PC-9 (cell line): Measurements from ENCODE around the gene DDX42. TPM values are rescaled to one million over a fixed set of nuclear protein-coding genes. Genes with fewer than 3 reads are reported as not detected.

Source experiments
- BruUV-seq: library from RNA; stranded (reverse); fragments of 400-500 nt; replicated peaks from 2 replicates; lab custom pipeline; 2021; lab: Mats Ljungman, UMichigan
- CTCF ChIA-PET: fragments of 300-600 bp; sonication (Branson Sonifier 250); formaldehyde crosslinking; loops from one replicate; lab custom pipeline; 2022; ENCODE audit warnings: antibody characterized with exemption; lab: Charles Lee
- POLR2A ChIA-PET: fragments of 300-600 bp; sonication (Branson Sonifier 250); formaldehyde crosslinking; loops from one replicate; lab custom pipeline; 2022; ENCODE audit warnings: antibody characterized with exemption; ENCODE audit not compliant: unreplicated experiment; lab: Charles Lee
- DNase-seq, 2 experiments: peaks; one replicate each; pipeline versions ENCODE4 v3.0.0 to v3.0.0-alpha.2; 2015 to 2022; ENCODE audit warnings: mixed read lengths in 1 of 2
- H2AFZ ChIP-seq: fragments of 200-600 bp; sonication (generic); 2 replicates; pipeline ENCODE4 v1.8.1; 2017; ENCODE audit warnings: antibody characterized with exemption
- H3F3A ChIP-seq: fragments of 200-600 bp; sonication (generic); 2 replicates; pipeline ENCODE4 v1.8.1; 2017; ENCODE audit warnings: antibody characterized with exemption, mild to moderate bottlenecking, low read depth; ENCODE audit not compliant: insufficient read depth
- H3K27ac ChIP-seq: fragments of 200-600 bp; sonication (generic); 2 replicates; pipeline ENCODE4 v1.6.1; 2016; ENCODE audit warnings: mixed run types
- H3K27me3 ChIP-seq: fragments of 200-600 bp; sonication (generic); 2 replicates; pipeline ENCODE4 v1.6.1; 2016; ENCODE audit warnings: low read depth, mixed run types; ENCODE audit not compliant: insufficient read depth
- H3K36me3 ChIP-seq: fragments of 200-600 bp; sonication (generic); 2 replicates; pipeline ENCODE4 v1.6.1; 2016; ENCODE audit warnings: low read depth, mixed run types
- H3K4me1 ChIP-seq: fragments of 200-600 bp; sonication (generic); replicated peaks from 2 replicates; pipeline ENCODE4 v1.6.1; 2016; ENCODE audit warnings: mixed run types; ENCODE audit not compliant: insufficient read depth
- H3K4me2 ChIP-seq: fragments of 200-600 bp; sonication (generic); 2 replicates; pipeline ENCODE4 v1.6.1; 2017; ENCODE audit warnings: mixed run types
- H3K4me3 ChIP-seq: fragments of 200-600 bp; sonication (generic); 2 replicates; pipeline ENCODE4 v1.6.1; 2016; ENCODE audit warnings: mixed run types
- H3K79me2 ChIP-seq: fragments of 200-600 bp; sonication (generic); 2 replicates; pipeline ENCODE4 v1.6.1; 2017; ENCODE audit warnings: low read depth, mixed run types
- H3K9me2 ChIP-seq: fragments of 200-600 bp; sonication (generic); 2 replicates; pipeline ENCODE4 v1.8.1; 2017; ENCODE audit warnings: mild to moderate bottlenecking; ENCODE audit not compliant: insufficient read depth
- H3K9me3 ChIP-seq: fragments of 200-600 bp; sonication (generic); 2 replicates; pipeline ENCODE4 v1.8.1; 2016; ENCODE audit warnings: low read depth; ENCODE audit not compliant: insufficient read depth
- H4K20me1 ChIP-seq: fragments of 200-600 bp; sonication (generic); 2 replicates; pipeline ENCODE4 v1.8.1; 2017; ENCODE audit not compliant: insufficient read depth
- CTCF ChIP-seq: fragments of 200-600 bp; sonication (generic); conservative IDR thresholded peaks from 2 replicates; pipeline ENCODE4 v1.6.1; 2017; ENCODE audit warnings: mixed run types, antibody characterized with exemption, mild to moderate bottlenecking, moderate library complexity
- EZH2 ChIP-seq: fragments of 200-600 bp; sonication (generic); IDR thresholded peaks from 2 replicates; pipeline ENCODE4 v1.8.0; 2017; ENCODE audit warnings: antibody characterized with exemption, low read depth
- intact Hi-C: fragments of 100-400 bp; cut with micrococcal nuclease; formaldehyde crosslinking; loops from one replicate; pipeline ENCODE4 v1.10.0; 2022; ENCODE audit not compliant: unreplicated experiment
- total RNA-seq: library from RNA; stranded (reverse); gene quantifications from 2 replicates; pipeline ENCODE4 v1.2.3, GENCODE V29; 2021

The DDX42 gene
- total RNA-seq, 1 experiment from 2014 or later: 107 TPM

- Histone ChIP-seq H3K4me3 (no peak overlapping the region), H3K9me2 (no peaks in the 10 kb centered on the region), H3K36me3 (peaks cover 26% of the 10 kb centered on the region), H3K27ac (no peak overlapping the region), H3K27me3 (no peaks in the 10 kb centered on the region), H3K4me1 (no peaks in the 10 kb centered on the region), H3K79me2 (no peaks in the 10 kb centered on the region), H3K9me3 (no peaks in the 10 kb centered on the region), H2AFZ (no peak overlapping the region), H3F3A (peaks cover 16% of the 10 kb centered on the region; the same call in 1 of the 2 replicates), H3K4me2 (no peak overlapping the region), H4K20me1 (peaks cover 3% of the 10 kb centered on the region; the same call in 1 of the 2 replicates)
- no peak for TF ChIP-seq CTCF
- TF ChIP-seq EZH2: no peak
- intact Hi-C loops: loop anchor here (5.0 kb wide), 1 partner anchor 45 kb away; no protein-coding TSS in a partner anchor
- no TSS peak for BruUV-seq
- POLR2A ChIA-PET: no interaction called here
- no peak for DNase-seq
- CTCF ChIA-PET: no interaction called here
Measured at GRCh38 chr17:63751806-63752205, 22.2 kb upstream of the DDX42 start.

- Histone ChIP-seq H3K27ac (no peak overlapping the region), H3K36me3 (peaks cover 33% of the 10 kb centered on the region), H3K4me3 (no peak overlapping the region), H3K4me2 (no peak overlapping the region), H2AFZ (no peak overlapping the region), H3K9me2 (no peaks in the 10 kb centered on the region), H3K79me2 (no peaks in the 10 kb centered on the region), H3K27me3 (no peaks in the 10 kb centered on the region), H3K9me3 (no peaks in the 10 kb centered on the region), H3K4me1 (no peaks in the 10 kb centered on the region), H4K20me1 (peaks cover 3% of the 10 kb centered on the region; the same call in 1 of the 2 replicates), H3F3A (peaks cover 16% of the 10 kb centered on the region; the same call in 1 of the 2 replicates)
- POLR2A ChIA-PET: no interaction called here
- intact Hi-C loops: loop anchor here (5.0 kb wide), 1 partner anchor 45 kb away; no protein-coding TSS in a partner anchor
- BruUV-seq: no TSS peak
- TF ChIP-seq EZH2: no peak
- no peak for TF ChIP-seq CTCF
- no peak for DNase-seq
- CTCF ChIA-PET: no interaction called here
Measured at GRCh38 chr17:63752707-63753106, 21.3 kb upstream of the DDX42 start.

GRCh38 chr17:63753215-63753614 lies 20.8 kb upstream of the DDX42 start:
- Histone ChIP-seq H3K4me2 (no peak overlapping the region), H3K9me3 (no peaks in the 10 kb centered on the region), H3K36me3 (peaks cover 35% of the 10 kb centered on the region), H2AFZ (no peak overlapping the region), H3K79me2 (no peaks in the 10 kb centered on the region), H3K27me3 (no peaks in the 10 kb centered on the region), H3K9me2 (no peaks in the 10 kb centered on the region), H3K27ac (no peak overlapping the region), H3K4me3 (no peak overlapping the region), H3F3A (peaks cover 16% of the 10 kb centered on the region; the same call in 1 of the 2 replicates), H3K4me1 (no peaks in the 10 kb centered on the region), H4K20me1 (peaks cover 3% of the 10 kb centered on the region; the same call in 1 of the 2 replicates)
- TF ChIP-seq CTCF: no peak
- no peak for TF ChIP-seq EZH2
- ChIA-PET CTCF (no interaction called here), POLR2A (no interaction called here)
- no peak for DNase-seq
- intact Hi-C loops: loop anchor here (5.0 kb wide), 1 partner anchor 44 kb away; no protein-coding TSS in a partner anchor
- no TSS peak for BruUV-seq
